Thyroid gland (tissue), 4 donors: ENCODE data around the gene ADRB1. TPM values are rescaled to one million over a fixed set of nuclear protein-coding genes. Genes with fewer than 3 reads are reported as not detected.

Source experiments
- DNase-seq, 2 donors: peaks; one replicate each; pipeline ENCODE4 v3.0.0-alpha.2; 2019
- H3K27ac ChIP-seq, 3 donors: fragments of 200-600 bp; sonication (generic); 1 replicate in 2 of 3; 2 replicates in 1 of 3; pipeline ENCODE4 v1.5.1; 2016 to 2019; ENCODE audit warnings: mild to moderate bottlenecking in 1 of 3, moderate library complexity in 1 of 3
- H3K27me3 ChIP-seq: fragments of 200-600 bp; sonication (generic); one replicate; pipeline ENCODE4 v1.5.1; 2019
- H3K36me3 ChIP-seq, 2 donors: fragments of 200-600 bp; sonication (generic); one replicate each; pipeline ENCODE4 v1.5.1; 2016 to 2019
- H3K4me1 ChIP-seq, 2 donors: fragments of 200-600 bp; sonication (generic); one replicate each; pipeline ENCODE4 v1.5.1; 2017 to 2019
- H3K4me3 ChIP-seq, 3 donors: fragments of 200-600 bp; sonication (generic); replicated peaks in 1 of 3; 1 replicate in 2 of 3; 2 replicates in 1 of 3; pipeline ENCODE4 v1.5.1; 2016; ENCODE audit warnings: mild to moderate bottlenecking in 1 of 3
- H3K9me3 ChIP-seq: fragments of 200-600 bp; sonication (generic); one replicate; pipeline ENCODE4 v1.5.1; 2017
- POLR2A ChIP-seq, 2 donors: fragments of 450-650 bp; IDR thresholded peaks; one replicate each; pipeline ENCODE4 v1.6.1; 2017; ENCODE audit warnings: antibody characterized with exemption in 2 of 2, mild to moderate bottlenecking in 2 of 2, moderate library complexity in 1 of 2
- WGBS, 2 donors: methylation state at CpG; one replicate each; pipeline ENCODE4 v1.1.5; 2017; 5-methylcytosine and 5-hydroxymethylcytosine counted together
- intact Hi-C: fragments of 100-400 bp; cut with DNase I; formaldehyde crosslinking; loops from one replicate; pipeline ENCODE4 v1.15.1; 2023
- total RNA-seq, 4 donors: library from RNA; depleted of rRNA; stranded (reverse); fragments of >200 nt; gene quantifications; one replicate each; pipeline ENCODE4 v1.2.3, GENCODE V29; 2016
- TF ChIP-seq, protein P1 (sequence below), 6 experiments: fragments of 200-600 bp in 3 of 6; fragments of 450-650 bp in 3 of 6; sonication (generic) in 3 of 6; IDR thresholded peaks; one replicate each; pipeline ENCODE4 v1.5.1; 2016 to 2019; ENCODE audit warnings: antibody characterized with exemption in 6 of 6, mild to moderate bottlenecking in 2 of 6, inconsistent platforms in 1 of 6, moderate library complexity in 1 of 6

ADRB1 gene
- total RNA-seq, 4 donors from 2014 or later: 0.27 to 1.7 (median 0.95) TPM

DNA sequence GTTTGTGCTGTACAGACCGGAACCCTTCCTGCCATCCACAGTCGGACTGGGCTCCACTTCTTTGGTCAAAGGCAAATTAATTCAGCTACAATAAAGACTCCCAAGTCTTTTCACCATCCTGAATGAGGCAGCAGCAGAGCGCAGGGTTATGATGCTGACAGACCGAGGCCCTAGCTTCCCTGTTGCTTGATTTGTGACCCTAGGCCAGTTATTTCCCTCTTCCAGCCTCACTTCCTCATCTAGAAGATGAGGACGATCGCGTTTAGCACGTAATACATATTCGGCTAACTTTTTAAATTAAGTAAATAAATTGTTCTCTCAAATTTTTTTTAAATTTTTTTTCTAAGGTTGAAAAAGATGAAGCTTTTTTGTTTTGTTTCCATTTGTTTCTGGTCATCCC, 18.1 kb downstream of the ADRB1 start:
- intact Hi-C loops: no loop called here
- DNase-seq: no peak
- Histone ChIP-seq H3K27ac (no peak overlapping the region), H3K9me3 (no peaks in the 10 kb centered on the region), H3K4me3 (no peak overlapping the region), H3K4me1 (peaks cover 0 to 7% of the 10 kb centered on the region in 2 donors), H3K36me3 (no peaks in the 10 kb centered on the region), H3K27me3 (no peaks in the 10 kb centered on the region)
- WGBS, 2 donors: 90 to 95% methylated on average over 9 of the region's 9 CpGs
- TF ChIP-seq POLR2A (IDR thresholded peaks at IDR 0.05): no peak
- TF ChIP-seq, protein P1, sequence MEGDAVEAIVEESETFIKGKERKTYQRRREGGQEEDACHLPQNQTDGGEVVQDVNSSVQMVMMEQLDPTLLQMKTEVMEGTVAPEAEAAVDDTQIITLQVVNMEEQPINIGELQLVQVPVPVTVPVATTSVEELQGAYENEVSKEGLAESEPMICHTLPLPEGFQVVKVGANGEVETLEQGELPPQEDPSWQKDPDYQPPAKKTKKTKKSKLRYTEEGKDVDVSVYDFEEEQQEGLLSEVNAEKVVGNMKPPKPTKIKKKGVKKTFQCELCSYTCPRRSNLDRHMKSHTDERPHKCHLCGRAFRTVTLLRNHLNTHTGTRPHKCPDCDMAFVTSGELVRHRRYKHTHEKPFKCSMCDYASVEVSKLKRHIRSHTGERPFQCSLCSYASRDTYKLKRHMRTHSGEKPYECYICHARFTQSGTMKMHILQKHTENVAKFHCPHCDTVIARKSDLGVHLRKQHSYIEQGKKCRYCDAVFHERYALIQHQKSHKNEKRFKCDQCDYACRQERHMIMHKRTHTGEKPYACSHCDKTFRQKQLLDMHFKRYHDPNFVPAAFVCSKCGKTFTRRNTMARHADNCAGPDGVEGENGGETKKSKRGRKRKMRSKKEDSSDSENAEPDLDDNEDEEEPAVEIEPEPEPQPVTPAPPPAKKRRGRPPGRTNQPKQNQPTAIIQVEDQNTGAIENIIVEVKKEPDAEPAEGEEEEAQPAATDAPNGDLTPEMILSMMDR (IDR thresholded peaks at IDR 0.05): no peak

DNA sequence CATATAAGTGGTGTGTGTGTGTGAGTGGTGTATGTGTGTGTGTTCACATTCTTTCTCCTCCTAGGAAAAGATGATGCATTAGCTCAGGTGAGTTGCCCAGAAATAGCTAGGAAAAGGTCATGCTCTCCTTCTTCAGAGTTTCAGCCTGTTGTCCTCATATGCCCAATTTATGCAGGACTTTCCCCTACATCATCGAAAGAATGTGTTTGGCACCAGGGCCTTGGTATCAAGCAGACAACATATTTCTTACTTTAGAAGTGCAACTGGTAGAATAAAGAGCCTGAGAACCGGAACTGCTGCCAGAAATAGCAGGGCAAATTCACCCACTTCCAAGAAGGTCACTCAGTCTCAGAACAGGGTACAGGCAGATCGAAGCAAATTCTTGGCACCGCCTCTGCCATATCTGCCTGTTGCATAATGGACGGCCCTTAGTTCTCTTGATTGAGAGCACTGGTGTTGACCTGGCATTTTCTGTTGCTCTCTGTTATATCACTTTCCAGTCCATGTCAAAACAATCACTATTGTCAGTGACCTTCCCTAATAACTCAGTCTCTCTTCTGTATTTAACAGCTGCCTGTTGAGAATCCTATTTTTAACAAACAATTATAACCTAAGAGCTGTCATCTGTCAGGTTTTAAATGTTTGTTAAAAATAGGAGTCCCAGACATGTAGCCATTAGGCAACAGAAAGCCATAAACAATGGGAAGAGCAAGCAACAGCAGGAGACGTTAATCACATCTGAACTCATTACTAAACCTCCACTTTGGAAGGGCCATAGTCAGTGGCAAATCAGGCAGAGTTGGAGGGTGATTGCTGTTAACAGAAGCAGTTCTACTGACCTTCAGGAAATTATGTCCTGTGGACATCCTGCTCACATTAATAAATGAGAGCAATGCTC, 20.7 kb downstream of the ADRB1 start:
- 52 to 64% methylated on average over 6 of the region's 6 CpGs for WGBS, 2 donors
- no peaks in the 10 kb centered on the region for H3K36me3 ChIP-seq
- DNase-seq: peak; percentile 61 to 63
- H3K27ac ChIP-seq: no peak overlapping the region
- no peaks in the 10 kb centered on the region for H3K27me3 ChIP-seq
- peaks cover 0 to 7% of the 10 kb centered on the region in 2 donors for H3K4me1 ChIP-seq
- no peaks in the 10 kb centered on the region for H3K9me3 ChIP-seq
- intact Hi-C loops: no loop called here
- no peak overlapping the region for H3K4me3 ChIP-seq
- TF ChIP-seq, protein P1 (IDR thresholded peaks at IDR 0.05): no peak
- TF ChIP-seq POLR2A (IDR thresholded peaks at IDR 0.05): no peak

DNA sequence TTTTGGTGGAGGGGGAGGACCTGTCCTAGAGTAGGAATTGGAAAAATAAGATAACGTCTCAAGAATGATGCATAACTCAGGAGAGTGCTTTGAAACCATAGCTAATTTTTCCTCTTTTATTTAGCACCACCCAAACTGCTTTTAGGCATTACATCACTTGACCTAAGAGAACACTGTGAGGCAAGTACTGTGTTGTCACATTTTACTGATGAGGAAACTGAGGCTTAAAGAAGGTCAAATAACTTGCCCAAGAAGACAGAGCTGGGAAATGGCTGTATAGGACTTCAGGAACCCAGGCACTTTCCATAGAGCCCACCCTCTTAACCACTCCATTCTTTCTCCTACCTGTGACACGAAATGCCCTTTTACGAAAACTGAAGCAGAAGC, 21.4 kb downstream of the ADRB1 start:
- no peaks in the 10 kb centered on the region for H3K27me3 ChIP-seq
- H3K27ac ChIP-seq: no peak overlapping the region
- 93% methylated on average over 3 of the region's 3 CpGs for WGBS, 2 donors
- peaks cover 0 to 7% of the 10 kb centered on the region in 2 donors for H3K4me1 ChIP-seq
- H3K4me3 ChIP-seq: no peak overlapping the region
- H3K9me3 ChIP-seq: no peaks in the 10 kb centered on the region
- no peak for DNase-seq
- TF ChIP-seq POLR2A (IDR thresholded peaks at IDR 0.05): no peak
- TF ChIP-seq, protein P1 (IDR thresholded peaks at IDR 0.05): no peak
- intact Hi-C loops: no loop called here
- no peaks in the 10 kb centered on the region for H3K36me3 ChIP-seq

DNA sequence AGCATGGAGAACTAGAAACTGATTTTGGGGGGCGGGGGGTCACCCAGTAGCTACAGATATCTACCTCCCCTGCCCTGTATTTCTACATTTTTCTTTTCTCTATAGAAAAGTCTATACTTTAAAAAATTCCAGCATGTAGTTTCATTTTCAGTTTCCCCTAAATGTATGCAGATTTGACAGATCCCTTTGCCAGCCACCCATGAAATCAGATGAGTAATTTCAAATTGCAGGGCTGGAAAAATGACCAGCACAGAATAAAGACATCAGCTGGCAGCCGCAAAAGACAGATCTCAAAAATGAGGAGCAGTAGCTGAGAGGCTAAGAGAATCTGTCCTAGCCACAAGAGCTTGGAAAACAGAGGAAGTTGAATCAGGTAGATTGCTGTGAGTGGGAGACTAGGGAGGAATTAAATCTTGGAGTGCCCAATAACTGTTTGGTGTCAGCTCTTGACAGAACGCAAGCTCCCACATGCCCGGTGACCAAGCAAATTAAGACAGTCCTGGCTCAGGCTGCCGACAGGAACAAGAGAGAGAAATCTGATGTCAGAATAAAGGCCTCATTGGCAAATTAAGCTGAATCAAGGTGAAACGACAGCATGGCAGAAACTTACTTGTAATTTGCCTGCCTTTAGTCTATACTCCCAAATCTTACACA, 24.5 kb downstream of the ADRB1 start:
- no peak for TF ChIP-seq POLR2A (IDR thresholded peaks at IDR 0.05)
- TF ChIP-seq, protein P1 (IDR thresholded peaks at IDR 0.05): no peak
- H3K27ac ChIP-seq: no peak overlapping the region
- H3K36me3 ChIP-seq: no peaks in the 10 kb centered on the region
- no peak for DNase-seq
- intact Hi-C loops: no loop called here
- H3K27me3 ChIP-seq: no peaks in the 10 kb centered on the region
- H3K4me1 ChIP-seq: peaks cover 0 to 7% of the 10 kb centered on the region in 2 donors
- 86% methylated on average over 6 of the region's 6 CpGs for WGBS, 2 donors
- no peaks in the 10 kb centered on the region for H3K9me3 ChIP-seq
- H3K4me3 ChIP-seq: no peak overlapping the region

DNA sequence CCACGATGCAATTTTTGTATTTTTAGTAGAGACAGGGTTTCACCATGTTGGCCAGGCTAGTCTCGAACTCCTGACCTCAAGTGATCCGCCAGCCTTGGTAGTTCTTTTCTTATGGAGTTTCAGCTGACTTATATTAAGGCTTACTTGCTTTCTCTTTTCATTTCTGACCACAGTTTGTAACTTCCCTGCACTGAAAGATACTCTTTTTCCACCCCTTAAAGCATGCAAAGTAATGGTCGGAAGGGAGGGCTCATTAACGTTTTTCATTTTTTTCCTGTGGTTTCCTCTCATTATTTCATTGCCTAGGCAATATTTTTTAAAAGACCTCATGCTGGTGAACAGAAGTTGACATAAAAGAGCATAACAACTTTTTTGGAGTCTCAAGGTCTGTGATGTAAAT, 27.0 kb downstream of the ADRB1 start:
- intact Hi-C loops: no loop called here
- H3K4me1 ChIP-seq: no peaks in the 10 kb centered on the region
- no peak for TF ChIP-seq POLR2A (IDR thresholded peaks at IDR 0.05)
- TF ChIP-seq, protein P1 (IDR thresholded peaks at IDR 0.05): no peak
- H3K4me3 ChIP-seq: no peak overlapping the region
- no peaks in the 10 kb centered on the region for H3K36me3 ChIP-seq
- no peaks in the 10 kb centered on the region for H3K9me3 ChIP-seq
- no peaks in the 10 kb centered on the region for H3K27me3 ChIP-seq
- WGBS, 2 donors: 78 to 85% methylated on average over 5 of the region's 5 CpGs
- no peak overlapping the region for H3K27ac ChIP-seq
- no peak for DNase-seq
